ENCODE data around the gene IGFBP7.
A peak's percentile ranks its signal among the peaks of the same experiment; 100 is the strongest.

- TF ChIP-seq, protein P1, sequence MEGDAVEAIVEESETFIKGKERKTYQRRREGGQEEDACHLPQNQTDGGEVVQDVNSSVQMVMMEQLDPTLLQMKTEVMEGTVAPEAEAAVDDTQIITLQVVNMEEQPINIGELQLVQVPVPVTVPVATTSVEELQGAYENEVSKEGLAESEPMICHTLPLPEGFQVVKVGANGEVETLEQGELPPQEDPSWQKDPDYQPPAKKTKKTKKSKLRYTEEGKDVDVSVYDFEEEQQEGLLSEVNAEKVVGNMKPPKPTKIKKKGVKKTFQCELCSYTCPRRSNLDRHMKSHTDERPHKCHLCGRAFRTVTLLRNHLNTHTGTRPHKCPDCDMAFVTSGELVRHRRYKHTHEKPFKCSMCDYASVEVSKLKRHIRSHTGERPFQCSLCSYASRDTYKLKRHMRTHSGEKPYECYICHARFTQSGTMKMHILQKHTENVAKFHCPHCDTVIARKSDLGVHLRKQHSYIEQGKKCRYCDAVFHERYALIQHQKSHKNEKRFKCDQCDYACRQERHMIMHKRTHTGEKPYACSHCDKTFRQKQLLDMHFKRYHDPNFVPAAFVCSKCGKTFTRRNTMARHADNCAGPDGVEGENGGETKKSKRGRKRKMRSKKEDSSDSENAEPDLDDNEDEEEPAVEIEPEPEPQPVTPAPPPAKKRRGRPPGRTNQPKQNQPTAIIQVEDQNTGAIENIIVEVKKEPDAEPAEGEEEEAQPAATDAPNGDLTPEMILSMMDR (IDR thresholded peaks at IDR 0.05): no peak
- TF ChIP-seq POLR2A (IDR thresholded peaks at IDR 0.05) (no peak), POLR2AphosphoS5 (IDR thresholded peaks at IDR 0.05; ENCODE audit: insufficient read depth in 1 of 2, low read depth in 1 of 2) (peak in 1 of 2 donors; percentile 48)
Observed at GRCh38 chr4:57043347-57044251, 66.6 kb downstream of the IGFBP7 start.

Data from vagina (tissue), 2 donors.